Measurements from ENCODE around the gene INAFM2. TPM values are rescaled to one million over a fixed set of nuclear protein-coding genes. Genes with fewer than 3 reads are reported as not detected.

INAFM2 gene
- 33.8 TPM for total RNA-seq
- long read RNA-seq, transcript INAFM2-202 (1 exons, 3,052 nt), result major isoform, 109 of 113 reads
- long read RNA-seq, partial matches to known transcripts, result 0 of 113 reads
- long read RNA-seq, other reads (novel, unspliced or antisense), result 2 of 113 reads

- ATAC-seq, result peak; percentile 95 to 96
- Histone ChIP-seq H3K4me3 (peak within 1 kb of the TSS; percentile 82), H3K27ac (peak within 1 kb of the TSS; percentile 82), H3K4me1 (peaks cover 49% of the 10 kb centered on the region), H3K36me3 (no peaks in the 10 kb centered on the region), H3K27me3 (ENCODE audit: low read depth) (no peaks in the 10 kb centered on the region), H3K9me3 (no peaks in the 10 kb centered on the region)
- TF ChIP-seq, protein P1, sequence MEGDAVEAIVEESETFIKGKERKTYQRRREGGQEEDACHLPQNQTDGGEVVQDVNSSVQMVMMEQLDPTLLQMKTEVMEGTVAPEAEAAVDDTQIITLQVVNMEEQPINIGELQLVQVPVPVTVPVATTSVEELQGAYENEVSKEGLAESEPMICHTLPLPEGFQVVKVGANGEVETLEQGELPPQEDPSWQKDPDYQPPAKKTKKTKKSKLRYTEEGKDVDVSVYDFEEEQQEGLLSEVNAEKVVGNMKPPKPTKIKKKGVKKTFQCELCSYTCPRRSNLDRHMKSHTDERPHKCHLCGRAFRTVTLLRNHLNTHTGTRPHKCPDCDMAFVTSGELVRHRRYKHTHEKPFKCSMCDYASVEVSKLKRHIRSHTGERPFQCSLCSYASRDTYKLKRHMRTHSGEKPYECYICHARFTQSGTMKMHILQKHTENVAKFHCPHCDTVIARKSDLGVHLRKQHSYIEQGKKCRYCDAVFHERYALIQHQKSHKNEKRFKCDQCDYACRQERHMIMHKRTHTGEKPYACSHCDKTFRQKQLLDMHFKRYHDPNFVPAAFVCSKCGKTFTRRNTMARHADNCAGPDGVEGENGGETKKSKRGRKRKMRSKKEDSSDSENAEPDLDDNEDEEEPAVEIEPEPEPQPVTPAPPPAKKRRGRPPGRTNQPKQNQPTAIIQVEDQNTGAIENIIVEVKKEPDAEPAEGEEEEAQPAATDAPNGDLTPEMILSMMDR (IDR thresholded peaks at IDR 0.05), result peak; percentile 72
- intact Hi-C loops (cut with DNase I), result no loop called here
- peak; percentile 94 for DNase-seq
Measured at GRCh38 chr15:40323239-40323952, at the start of gene INAFM2. Gene INAFM2, plus strand, starts transcription at chr15:40323692. Its CDS starts 364 bp downstream, at chr15:40324056.

GRCh38 chr15:40274350-40275274 is 48.9 kb upstream of the INAFM2 start:
- Histone ChIP-seq H3K27ac (no peak overlapping the region), H3K4me1 (peaks cover 18% of the 10 kb centered on the region), H3K36me3 (no peaks in the 10 kb centered on the region), H3K4me3 (no peak overlapping the region), H3K9me3 (no peaks in the 10 kb centered on the region), H3K27me3 (ENCODE audit: low read depth) (peaks cover 21% of the 10 kb centered on the region)
- ATAC-seq (peak; percentile 73 to 88), DNase-seq (peak; percentile 85)
- TF ChIP-seq, protein P1 (IDR thresholded peaks at IDR 0.05), result peak; percentile 100
- intact Hi-C loops (cut with DNase I), result loop anchor here (5.0 to 10.0 kb wide), 2 partner anchors 57 to 230 kb away; no protein-coding TSS in a partner anchor

GRCh38 chr15:40275523-40275922 is 48.0 kb upstream of the INAFM2 start:
- TF ChIP-seq, protein P1 (IDR thresholded peaks at IDR 0.05), result no peak
- Histone ChIP-seq H3K27ac (no peak overlapping the region), H3K9me3 (no peaks in the 10 kb centered on the region), H3K4me1 (peaks cover 23% of the 10 kb centered on the region), H3K4me3 (no peak overlapping the region), H3K27me3 (ENCODE audit: low read depth) (peaks cover 30% of the 10 kb centered on the region), H3K36me3 (no peaks in the 10 kb centered on the region)
- ATAC-seq (no peak), DNase-seq (no peak)
- intact Hi-C loops (cut with DNase I), result loop anchor here (10.0 kb wide), 1 partner anchor 231 kb away; no protein-coding TSS in a partner anchor

- TF ChIP-seq, protein P1 (IDR thresholded peaks at IDR 0.05), result no peak
- H3K27ac ChIP-seq, result no peak overlapping the region
- intact Hi-C loops (cut with DNase I), result loop anchor here (10.0 kb wide), 1 partner anchor 231 kb away; no protein-coding TSS in a partner anchor
- DNase-seq, result no peak
- no peaks in the 10 kb centered on the region for H3K36me3 ChIP-seq
- H3K4me1 ChIP-seq, result peaks cover 23% of the 10 kb centered on the region
- no peaks in the 10 kb centered on the region for H3K9me3 ChIP-seq
- no peak for ATAC-seq
- peaks cover 35% of the 10 kb centered on the region for H3K27me3 ChIP-seq (ENCODE audit: low read depth)
- no peak overlapping the region for H3K4me3 ChIP-seq
Measured at GRCh38 chr15:40275954-40276353, 47.5 kb upstream of the INAFM2 start.

- no peak for DNase-seq
- intact Hi-C loops (cut with DNase I), result loop anchor here (10.0 kb wide), 1 partner anchor 232 kb away; no protein-coding TSS in a partner anchor
Measured at GRCh38 chr15:40276927-40277326, 46.6 kb upstream of the INAFM2 start.

More at GRCh38 chr15:40276927-40277326, 46.6 kb upstream of the INAFM2 start:
- Histone ChIP-seq H3K36me3 (no peaks in the 10 kb centered on the region), H3K4me3 (no peak overlapping the region), H3K27me3 (ENCODE audit: low read depth) (peaks cover 42% of the 10 kb centered on the region), H3K9me3 (no peaks in the 10 kb centered on the region), H3K27ac (no peak overlapping the region), H3K4me1 (peaks cover 27% of the 10 kb centered on the region)
- no peak for ATAC-seq
- TF ChIP-seq, protein P1 (IDR thresholded peaks at IDR 0.05), result no peak
